GM18517 (cell line): ENCODE data around the gene KLHL11.
"Not testable (repeated sequence)": the region's sequence is repeated elsewhere in the genome, so short reads cannot be mapped to it uniquely, and the experiment has no call there.

ENCODE experiments used
- ATAC-seq: cut with Tn5 transposase; IDR thresholded peaks from one replicate; pipeline ENCODE4 v1.9.1; 2021; ENCODE audit warnings: mild to moderate bottlenecking, moderate library complexity; ENCODE audit not compliant: unreplicated experiment

KLHL11 gene

GRCh38 chr17:41888332-41888965 is 23.2 kb upstream of the KLHL11 start:
- no peak for ATAC-seq

- ATAC-seq: no peak
Observed at GRCh38 chr17:41885733-41886132, 20.5 kb upstream of the KLHL11 start.

GRCh38 chr17:41882756-41883155 is 17.5 kb upstream of the KLHL11 start:
- no peak for ATAC-seq

- ATAC-seq: no peak
Observed at GRCh38 chr17:41880130-41880529, 14.9 kb upstream of the KLHL11 start.

GRCh38 chr17:41874293-41874670 is 9.1 kb upstream of the KLHL11 start:
- ATAC-seq: not testable (repeated sequence)

- ATAC-seq: no peak
Observed at GRCh38 chr17:41873559-41874292, 8.5 kb upstream of the KLHL11 start.

- ATAC-seq: no peak
Observed at GRCh38 chr17:41871789-41872188, 6.6 kb upstream of the KLHL11 start.

GRCh38 chr17:41870627-41871026 is 5.4 kb upstream of the KLHL11 start:
- no peak for ATAC-seq

- no peak for ATAC-seq
Observed at GRCh38 chr17:41870097-41870496, 4.9 kb upstream of the KLHL11 start.

- no peak for ATAC-seq
Observed at GRCh38 chr17:41869426-41869825, 4.2 kb upstream of the KLHL11 start.

GRCh38 chr17:41868568-41868967 is 3.3 kb upstream of the KLHL11 start:
- no peak for ATAC-seq

GRCh38 chr17:41865596-41865893 is 322 bp upstream of the KLHL11 start:
- no peak for ATAC-seq

GRCh38 chr17:41864498-41864835 is 756 bp downstream of the KLHL11 start:
- ATAC-seq: no peak

GRCh38 chr17:41863074-41863848 is 2.0 kb downstream of the KLHL11 start:
- no peak for ATAC-seq

- ATAC-seq: no peak
Observed at GRCh38 chr17:41860254-41860931, 4.8 kb downstream of the KLHL11 start.

- not testable (repeated sequence) for ATAC-seq
Observed at GRCh38 chr17:41851382-41851781, 13.8 kb downstream of the KLHL11 start.

GRCh38 chr17:41849251-41849990 is 15.8 kb downstream of the KLHL11 start:
- ATAC-seq: no peak

- no peak for ATAC-seq
Observed at GRCh38 chr17:41848788-41849187, 16.4 kb downstream of the KLHL11 start.

GRCh38 chr17:41844971-41845370 is 20.3 kb downstream of the KLHL11 start:
- ATAC-seq: no peak

- not testable (repeated sequence) for ATAC-seq
Observed at GRCh38 chr17:41840781-41841180, 24.4 kb downstream of the KLHL11 start.

GRCh38 chr17:41839448-41839847 is 25.8 kb downstream of the KLHL11 start:
- ATAC-seq: not testable (repeated sequence)
